ENCODE measurements around the gene GPN1.
"Not testable (repeated sequence)": the region's sequence is repeated elsewhere in the genome, so short reads cannot be mapped to it uniquely, and the experiment has no call there.

DNA sequence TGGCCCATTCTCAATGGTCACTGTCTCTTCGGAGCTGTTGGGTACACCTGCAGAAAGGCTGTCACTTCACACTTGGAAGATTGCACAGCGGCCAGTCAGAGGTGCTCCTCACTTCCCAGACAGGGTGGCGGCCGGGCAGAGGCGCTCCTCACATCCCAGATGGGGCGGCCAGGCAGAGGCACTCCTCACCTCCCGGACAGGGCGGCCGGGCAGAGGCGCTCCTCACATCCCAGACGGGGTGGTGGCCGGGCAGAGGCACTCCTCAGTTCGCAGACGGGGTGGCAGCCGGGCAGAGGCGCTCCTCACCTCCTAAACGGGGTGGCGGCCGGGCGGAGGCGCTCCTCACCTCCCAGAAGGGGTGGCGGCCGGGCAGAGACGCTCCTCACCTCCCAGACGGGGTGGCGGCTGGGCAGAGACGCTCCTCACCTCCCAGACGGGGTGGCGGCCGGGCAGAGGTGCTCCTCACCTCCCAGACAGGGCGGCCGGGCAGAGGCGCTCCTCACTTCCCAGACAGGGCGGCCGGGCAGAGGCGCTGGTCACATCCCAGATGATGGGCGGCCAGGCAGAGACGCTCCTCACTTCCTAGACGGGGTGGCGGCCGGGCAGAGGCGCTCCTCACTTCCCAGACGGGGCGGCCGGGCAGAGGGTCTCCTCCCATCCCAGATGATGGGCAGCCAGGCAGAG is 34.7 kb upstream of the GPN1 start:
- TF ChIP-seq, protein P1, sequence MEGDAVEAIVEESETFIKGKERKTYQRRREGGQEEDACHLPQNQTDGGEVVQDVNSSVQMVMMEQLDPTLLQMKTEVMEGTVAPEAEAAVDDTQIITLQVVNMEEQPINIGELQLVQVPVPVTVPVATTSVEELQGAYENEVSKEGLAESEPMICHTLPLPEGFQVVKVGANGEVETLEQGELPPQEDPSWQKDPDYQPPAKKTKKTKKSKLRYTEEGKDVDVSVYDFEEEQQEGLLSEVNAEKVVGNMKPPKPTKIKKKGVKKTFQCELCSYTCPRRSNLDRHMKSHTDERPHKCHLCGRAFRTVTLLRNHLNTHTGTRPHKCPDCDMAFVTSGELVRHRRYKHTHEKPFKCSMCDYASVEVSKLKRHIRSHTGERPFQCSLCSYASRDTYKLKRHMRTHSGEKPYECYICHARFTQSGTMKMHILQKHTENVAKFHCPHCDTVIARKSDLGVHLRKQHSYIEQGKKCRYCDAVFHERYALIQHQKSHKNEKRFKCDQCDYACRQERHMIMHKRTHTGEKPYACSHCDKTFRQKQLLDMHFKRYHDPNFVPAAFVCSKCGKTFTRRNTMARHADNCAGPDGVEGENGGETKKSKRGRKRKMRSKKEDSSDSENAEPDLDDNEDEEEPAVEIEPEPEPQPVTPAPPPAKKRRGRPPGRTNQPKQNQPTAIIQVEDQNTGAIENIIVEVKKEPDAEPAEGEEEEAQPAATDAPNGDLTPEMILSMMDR (conservative IDR thresholded peaks at IDR 0.05) = not testable (repeated sequence)
- not testable (repeated sequence) for TF ChIP-seq ZFX (IDR thresholded peaks at IDR 0.05)
